Ammon's horn (tissue), 1 donor: ENCODE data around the gene GLTP.
"Not testable (repeated sequence)": the region's sequence is repeated elsewhere in the genome, so short reads cannot be mapped to it uniquely, and the experiment has no call there.

Experiments
- DNase-seq: peaks from one replicate; pipeline ENCODE4 v3.0.0-alpha.2; 2016; ENCODE audit warnings: low spot score

Gene GLTP

GRCh38 chr12:109902891-109903418, 22.6 kb upstream of the GLTP start:
- DNase-seq = peak; percentile 39

- DNase-seq = no peak
These were observed 20.6 kb upstream of the GLTP start for GRCh38 chr12:109900752-109901580.

- DNase-seq = peak; percentile 96
These were observed 19.7 kb upstream of the GLTP start, which contains the start of gene TCHP for GRCh38 chr12:109899783-109900751. Gene TCHP (plus strand): TSS chr12:109900274. CDS start chr12:109903027, 2,753 bp downstream.

DNA sequence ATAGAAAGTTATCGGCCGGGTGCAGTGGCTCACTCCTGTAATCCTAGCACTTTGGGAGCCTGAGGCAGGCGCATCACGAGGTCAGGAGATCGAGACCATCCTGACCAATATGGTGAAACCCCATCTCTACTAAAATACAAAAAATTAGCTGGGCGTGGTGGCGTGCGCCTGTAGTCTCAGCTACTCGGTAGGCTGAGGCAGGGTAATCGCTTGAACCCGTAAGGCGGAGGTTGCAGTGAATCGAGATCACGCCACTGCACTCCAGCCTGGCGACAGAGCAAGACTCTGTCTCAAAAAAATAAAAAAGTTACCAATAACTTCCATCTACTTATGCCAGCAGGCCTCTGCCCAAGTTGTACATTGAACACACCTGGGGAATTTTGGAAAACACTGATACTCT, 19.0 kb upstream of the GLTP start:
- DNase-seq = not testable (repeated sequence)

DNA sequence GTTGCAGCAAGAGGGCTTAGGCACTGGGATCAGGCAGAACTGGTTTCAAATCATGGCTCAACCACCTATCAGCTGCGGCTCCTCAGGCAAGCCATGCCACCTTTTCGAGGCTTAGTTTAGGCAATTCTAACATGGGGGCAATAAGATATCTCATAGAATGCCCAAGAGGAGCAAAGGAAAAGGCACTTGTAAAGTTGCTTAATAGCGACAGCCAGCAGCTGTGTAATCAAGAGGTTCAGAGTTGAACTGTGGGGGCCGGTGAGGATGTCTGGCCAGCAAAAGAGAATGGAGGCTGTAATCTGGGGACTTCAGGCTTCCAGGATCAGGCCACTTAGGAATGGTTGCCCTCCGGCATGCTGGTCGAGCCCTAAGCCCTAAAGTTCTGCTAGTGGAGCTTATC, 16.7 kb upstream of the GLTP start:
- DNase-seq = no peak

DNA sequence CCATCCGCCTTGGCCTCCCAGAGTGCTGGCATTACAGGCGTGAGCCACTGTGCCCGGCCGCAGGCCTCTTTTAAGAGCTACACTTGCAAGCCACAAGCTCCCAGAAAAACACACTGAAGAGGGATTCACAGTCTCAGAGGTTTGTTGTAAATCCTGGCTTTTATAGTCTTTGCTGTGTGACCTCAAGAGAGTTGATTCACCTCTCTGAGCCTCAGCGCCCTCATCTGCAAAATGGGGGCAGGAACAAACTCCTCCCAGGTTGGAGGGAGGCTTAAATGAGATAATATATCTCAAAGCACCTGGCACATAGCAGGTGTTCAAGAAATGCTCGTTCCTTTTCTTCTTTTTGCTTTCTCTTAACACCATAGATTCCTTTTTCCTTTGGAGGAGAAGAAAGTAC, 15.8 kb upstream of the GLTP start:
- no peak for DNase-seq

- no peak for DNase-seq
These were observed 14.6 kb upstream of the GLTP start for GRCh38 chr12:109894939-109895338.

GRCh38 chr12:109893261-109893995, 13.1 kb upstream of the GLTP start:
- no peak for DNase-seq

DNA sequence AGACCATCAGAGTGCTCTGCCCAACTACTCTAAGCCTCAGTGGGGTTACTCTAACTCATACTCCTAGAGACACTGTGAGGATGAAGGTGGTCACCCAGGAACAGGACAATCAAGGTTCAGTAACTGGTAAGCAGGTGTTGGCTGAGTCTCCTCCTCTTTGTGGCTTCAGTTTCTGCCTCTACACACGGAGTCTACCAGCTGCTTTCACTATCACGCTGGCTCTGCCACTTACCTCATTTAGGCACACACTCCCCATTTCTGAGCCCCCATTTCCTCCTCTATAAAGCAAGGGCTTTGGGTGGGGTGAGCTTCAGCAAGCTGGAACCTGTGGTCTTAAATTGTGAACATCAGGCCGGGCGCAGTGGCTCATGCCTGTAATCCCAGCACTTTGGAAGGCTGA, 12.4 kb upstream of the GLTP start:
- no peak for DNase-seq

DNA sequence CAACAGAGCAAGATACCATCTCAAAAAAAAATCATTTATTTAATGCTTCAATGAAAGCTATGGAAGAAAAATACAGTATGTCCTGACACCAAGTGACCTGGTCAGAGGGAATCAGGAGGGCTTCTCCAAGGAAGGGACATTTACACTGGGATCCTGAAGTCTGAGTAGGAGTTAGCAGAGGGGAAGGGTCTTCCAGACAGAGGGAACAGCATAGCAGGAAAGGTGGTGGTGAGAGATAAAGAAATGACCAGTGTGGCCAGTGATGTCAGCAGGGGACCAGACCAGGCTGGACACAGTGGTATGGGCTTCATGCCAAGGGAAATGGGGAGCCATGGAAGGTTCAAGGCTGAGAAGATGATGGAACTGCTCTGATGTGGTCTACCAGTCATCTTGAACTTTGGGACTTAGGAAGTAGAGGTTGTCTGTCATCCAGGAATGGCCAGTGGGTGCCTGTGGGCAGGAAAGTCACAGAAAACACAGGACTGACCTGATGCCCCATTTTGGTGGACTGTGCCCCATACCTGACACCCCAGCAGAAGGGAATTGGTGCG, 11.9 kb upstream of the GLTP start:
- DNase-seq = no peak

DNA sequence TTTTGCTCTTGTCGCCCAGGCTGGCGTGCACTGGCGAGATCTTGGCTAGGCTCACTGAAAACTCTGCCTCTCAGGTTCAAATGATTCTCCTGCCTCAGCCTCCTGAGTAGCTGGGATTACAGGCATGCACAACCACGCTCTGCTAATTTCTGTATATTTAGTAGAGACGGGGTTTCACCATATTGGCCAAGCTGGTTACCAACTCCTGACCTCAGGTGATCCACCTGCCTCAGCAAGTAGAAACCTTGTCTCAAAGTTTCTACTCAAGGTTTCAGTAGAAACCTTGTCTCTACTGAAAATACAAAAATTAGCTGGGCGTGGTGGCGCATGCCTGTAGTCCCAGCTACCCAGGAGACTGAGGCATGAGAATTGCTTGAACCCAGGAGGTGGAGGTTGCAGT, 11.4 kb upstream of the GLTP start:
- not testable (repeated sequence) for DNase-seq

DNA sequence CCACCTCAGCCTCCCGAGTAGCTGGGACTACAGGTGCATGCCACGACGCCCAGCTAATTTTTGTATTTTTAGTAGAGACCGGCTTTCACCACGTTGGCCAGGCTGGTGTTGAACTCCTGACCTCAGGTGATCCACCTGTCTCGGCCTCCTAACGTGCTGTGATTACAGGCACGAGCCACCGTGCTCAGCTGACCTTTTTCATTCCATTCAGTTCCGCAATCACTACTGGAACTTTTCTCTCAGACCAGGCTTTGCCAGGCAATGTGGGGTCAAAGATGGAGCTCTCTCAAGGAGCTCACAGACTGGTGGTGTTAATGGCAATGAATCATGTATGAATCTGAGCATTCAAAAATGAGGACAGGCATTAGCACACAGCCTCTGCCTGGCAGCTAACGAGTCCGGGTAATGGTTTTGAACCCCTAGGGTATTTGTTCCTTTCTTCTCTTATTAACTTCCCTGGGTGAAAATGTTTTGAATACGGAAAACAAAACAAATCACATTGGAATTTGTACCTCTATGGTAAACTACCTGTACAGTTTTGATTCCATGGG, 10.4 kb upstream of the GLTP start:
- no peak for DNase-seq

GRCh38 chr12:109888179-109889020, 8.1 kb upstream of the GLTP start:
- no peak for DNase-seq

GRCh38 chr12:109885616-109886015, 5.3 kb upstream of the GLTP start:
- DNase-seq = no peak

GRCh38 chr12:109883461-109883860, 3.1 kb upstream of the GLTP start:
- no peak for DNase-seq

DNA sequence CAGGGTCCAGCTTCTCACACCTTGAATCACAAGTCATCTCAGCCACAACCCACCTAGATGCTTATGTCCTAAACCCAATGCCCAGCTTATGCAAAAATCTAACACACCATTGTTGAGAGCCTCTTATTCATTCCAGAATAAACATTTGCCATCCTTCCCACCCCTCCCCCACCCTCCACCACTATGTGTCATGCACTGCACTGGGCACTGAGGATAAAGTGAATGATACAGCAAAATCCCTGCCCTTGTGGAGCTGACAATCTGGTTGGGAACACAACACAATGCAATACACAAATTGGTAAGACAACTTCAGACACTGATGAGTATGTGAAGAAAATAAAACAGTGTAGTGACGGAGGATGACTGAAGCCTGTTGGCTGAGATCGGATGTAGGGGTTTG, 1.4 kb upstream of the GLTP start:
- DNase-seq = no peak

DNA sequence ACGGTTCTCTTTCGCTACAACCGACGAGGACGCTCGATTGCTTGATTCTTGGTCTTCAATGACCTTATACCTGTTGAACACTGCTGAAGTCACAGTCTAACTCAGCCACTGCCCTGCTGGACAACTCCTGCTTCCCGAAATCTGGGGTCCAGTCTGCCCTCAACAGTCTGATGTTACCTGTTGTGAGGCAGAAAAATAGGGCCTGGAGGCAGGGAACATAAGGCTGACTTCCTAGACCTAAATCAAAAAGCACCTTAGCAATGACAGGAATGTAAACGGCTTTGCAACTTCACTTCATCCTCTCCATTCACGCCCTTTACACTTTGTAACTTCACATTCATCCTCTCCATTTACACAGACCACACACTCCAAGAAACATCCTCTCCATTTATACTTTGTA, 597 bp upstream of the GLTP start:
- DNase-seq = no peak

GRCh38 chr12:109879351-109880042, 844 bp downstream of the GLTP start:
- DNase-seq = peak; percentile 56

DNA sequence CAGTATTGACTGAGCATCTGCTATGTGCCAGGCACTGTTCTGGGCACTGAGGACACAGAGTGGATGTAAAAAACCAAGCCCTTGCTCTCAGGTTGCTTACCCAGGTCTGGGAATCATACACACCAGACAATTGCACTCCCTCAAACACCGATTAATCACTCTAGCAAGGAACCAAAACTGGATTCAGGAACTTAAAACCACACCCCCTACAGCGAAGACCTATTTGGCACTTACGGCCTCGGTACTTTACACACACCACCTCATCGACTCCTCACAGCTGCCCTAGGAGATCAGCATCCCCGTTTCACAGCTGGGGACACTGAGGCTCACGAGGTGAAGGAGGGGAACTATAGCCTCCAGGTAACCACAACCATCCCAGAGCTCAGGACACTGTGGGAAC, 1.6 kb downstream of the GLTP start:
- no peak for DNase-seq

DNA sequence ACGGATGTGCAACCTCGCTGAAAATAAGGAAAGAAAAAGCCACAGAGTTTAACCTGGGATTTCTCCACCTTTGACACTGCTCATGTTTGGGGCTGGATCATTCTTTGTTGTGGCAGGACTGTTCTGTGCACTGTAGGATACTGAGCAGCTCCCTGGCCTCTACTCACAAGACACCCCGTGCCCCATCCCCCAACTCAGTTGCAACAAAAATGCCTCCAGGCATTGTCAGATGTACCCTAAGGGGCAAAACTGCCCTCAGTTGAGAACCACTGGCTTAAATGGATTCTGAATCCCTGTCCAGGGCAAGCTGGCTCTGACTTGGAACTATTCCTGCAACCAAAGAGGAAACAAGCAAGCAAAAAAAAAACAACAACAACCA, 2.1 kb downstream of the GLTP start:
- no peak for DNase-seq
